AG04450 (cell line): ENCODE results near the gene MSI1. TPM values are rescaled to one million over a fixed set of nuclear protein-coding genes. Genes with fewer than 3 reads are reported as not detected.

Experiments
- CTCF ChIA-PET: fragments of 300-600, 350-600 bp; formaldehyde crosslinking; extraction: SDS; loops from one replicate; lab custom pipeline; 2022; ENCODE audit warnings: antibody characterized with exemption, inconsistent platforms; lab: Charles Lee
- POLR2A ChIA-PET: fragments of 350-600 bp; formaldehyde crosslinking; extraction: SDS; loops from one replicate; lab custom pipeline; 2021; ENCODE audit warnings: antibody characterized with exemption, inconsistent platforms; lab: Yijun Ruan, JAX
- DNase-seq: peaks from one replicate; pipeline ENCODE4 v3.0.0-alpha.2; 2011; ENCODE audit warnings: low read depth, low spot score
- H3K27ac ChIP-seq: one replicate; pipeline ENCODE4 v1.5.1; 2012; ENCODE audit warnings: low read depth, low read length, control low read depth
- H3K27me3 ChIP-seq: one replicate; pipeline ENCODE4 v1.6.0; 2012; ENCODE audit warnings: low read length; ENCODE audit not compliant: control insufficient read depth, insufficient read depth
- H3K4me3 ChIP-seq: 2 replicates; pipeline ENCODE4 v1.5.1; 2011; ENCODE audit warnings: mild to moderate bottlenecking, low read depth, low read length, control low read depth
- H3K9me3 ChIP-seq: 2 replicates; pipeline ENCODE4 v1.5.1; 2012; ENCODE audit warnings: low read length; ENCODE audit not compliant: control insufficient read depth, insufficient read depth
- polyA plus RNA-seq: library from polyadenylated mRNA; depleted of rRNA; stranded (reverse); fragments of >200 nt; gene quantifications from 2 replicates; pipeline ENCODE4 v1.2.3, GENCODE V29; 2011
- TF ChIP-seq, protein P1 (sequence below): IDR thresholded peaks from 2 replicates; pipeline ENCODE4 v1.5.1; 2011; ENCODE audit warnings: low read depth, low read length, control low read depth, inconsistent platforms

MSI1 gene
- polyA plus RNA-seq, 1 experiment, result not detected

DNA sequence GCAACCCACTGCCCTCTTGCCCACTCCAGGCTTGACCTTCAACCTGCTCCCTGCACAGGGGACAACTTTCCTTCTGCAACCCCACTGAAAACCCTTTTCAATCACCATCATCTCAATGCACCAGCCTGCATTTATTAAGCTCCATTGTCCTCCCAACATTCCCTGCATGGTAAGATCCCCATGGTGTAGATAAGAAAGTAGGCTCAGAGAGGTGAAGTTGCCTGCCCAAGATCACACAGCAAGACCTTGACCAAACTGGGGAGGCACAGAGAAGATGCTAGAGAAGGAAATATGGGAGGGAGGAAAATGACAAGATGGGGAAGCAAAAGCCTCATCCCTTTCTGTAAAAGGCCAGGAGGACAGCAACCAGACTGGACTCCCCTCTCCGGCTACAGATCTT lies 9.8 kb downstream of the MSI1 start:
- TF ChIP-seq, protein P1, sequence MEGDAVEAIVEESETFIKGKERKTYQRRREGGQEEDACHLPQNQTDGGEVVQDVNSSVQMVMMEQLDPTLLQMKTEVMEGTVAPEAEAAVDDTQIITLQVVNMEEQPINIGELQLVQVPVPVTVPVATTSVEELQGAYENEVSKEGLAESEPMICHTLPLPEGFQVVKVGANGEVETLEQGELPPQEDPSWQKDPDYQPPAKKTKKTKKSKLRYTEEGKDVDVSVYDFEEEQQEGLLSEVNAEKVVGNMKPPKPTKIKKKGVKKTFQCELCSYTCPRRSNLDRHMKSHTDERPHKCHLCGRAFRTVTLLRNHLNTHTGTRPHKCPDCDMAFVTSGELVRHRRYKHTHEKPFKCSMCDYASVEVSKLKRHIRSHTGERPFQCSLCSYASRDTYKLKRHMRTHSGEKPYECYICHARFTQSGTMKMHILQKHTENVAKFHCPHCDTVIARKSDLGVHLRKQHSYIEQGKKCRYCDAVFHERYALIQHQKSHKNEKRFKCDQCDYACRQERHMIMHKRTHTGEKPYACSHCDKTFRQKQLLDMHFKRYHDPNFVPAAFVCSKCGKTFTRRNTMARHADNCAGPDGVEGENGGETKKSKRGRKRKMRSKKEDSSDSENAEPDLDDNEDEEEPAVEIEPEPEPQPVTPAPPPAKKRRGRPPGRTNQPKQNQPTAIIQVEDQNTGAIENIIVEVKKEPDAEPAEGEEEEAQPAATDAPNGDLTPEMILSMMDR, result no peak
- ChIA-PET POLR2A (no interaction called here), CTCF (no interaction called here)
- DNase-seq, result no peak
- peaks cover 48% of the 10 kb centered on the region for H3K27me3 ChIP-seq
- H3K4me3 ChIP-seq, result no peak overlapping the region
- H3K27ac ChIP-seq, result no peak overlapping the region
- no peaks in the 10 kb centered on the region; the same call in 1 of the 2 replicates for H3K9me3 ChIP-seq

DNA sequence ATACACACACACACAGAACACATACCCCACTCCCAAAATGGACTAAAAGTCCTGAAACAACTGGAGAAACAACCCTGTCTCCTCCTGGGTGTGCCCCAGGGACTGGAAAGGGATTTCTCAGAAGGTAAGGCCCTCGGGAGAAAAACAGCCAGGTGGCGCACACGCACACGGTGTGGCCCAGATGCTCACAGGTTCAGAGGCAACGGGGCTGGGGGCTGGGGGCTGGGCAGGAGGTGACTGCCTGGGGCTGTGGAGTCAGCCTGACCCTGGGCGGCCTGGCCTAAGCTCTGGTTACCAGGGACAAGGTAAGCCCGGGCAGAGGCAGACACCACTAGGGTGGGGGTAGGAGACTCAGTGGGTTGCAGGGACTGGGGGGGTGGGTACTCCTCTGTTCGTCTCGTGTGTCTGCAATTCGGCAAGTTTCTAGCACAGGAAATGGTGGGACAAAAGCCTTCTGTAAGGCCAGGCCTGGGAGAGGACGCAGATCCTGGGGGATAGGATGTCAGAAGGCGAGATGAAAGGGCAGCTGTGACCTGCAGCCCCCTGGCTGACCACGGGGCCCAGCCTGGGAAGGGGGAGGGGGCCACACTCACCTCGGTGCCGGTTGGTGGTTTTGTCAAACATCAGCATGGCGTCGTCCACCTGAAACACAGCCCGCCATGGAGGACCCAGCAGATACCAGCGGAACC lies 10.4 kb downstream of the MSI1 start:
- CTCF ChIA-PET, result interaction anchor here (6.7 kb wide), 1 partner anchor 72 kb away, joined by 82 read pairs; no protein-coding TSS in a partner anchor
- POLR2A ChIA-PET, result no interaction called here
- no peak overlapping the region for H3K27ac ChIP-seq
- DNase-seq, result no peak
- TF ChIP-seq, protein P1, result no peak
- peaks cover 42% of the 10 kb centered on the region for H3K27me3 ChIP-seq
- H3K4me3 ChIP-seq, result no peak overlapping the region
- no peaks in the 10 kb centered on the region; the same call in 1 of the 2 replicates for H3K9me3 ChIP-seq

DNA sequence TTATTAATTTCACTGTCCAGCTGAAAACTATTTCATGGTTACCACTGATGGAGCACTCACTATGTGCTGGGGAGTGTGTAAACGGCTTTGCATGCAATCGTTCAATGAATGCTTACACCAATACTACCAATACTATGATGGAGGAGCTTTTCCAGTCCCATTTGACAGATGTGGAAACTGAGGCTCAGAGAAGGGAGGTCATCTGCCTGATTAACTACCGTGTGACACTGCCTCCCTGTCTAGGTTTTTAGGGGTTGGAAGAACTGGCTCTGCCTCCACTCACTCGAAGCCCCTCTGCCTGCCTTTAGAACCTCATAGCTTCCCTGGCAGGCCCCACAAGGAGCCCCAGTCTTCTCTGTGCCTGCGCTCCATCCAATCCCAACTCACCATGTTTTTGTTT lies 11.9 kb downstream of the MSI1 start:
- ChIA-PET CTCF (interaction anchor here (0.6 to 6.7 kb wide), 13 partner anchors 10 to 615 kb away, joined by 3 to 82 read pairs (median 3); no protein-coding TSS in a partner anchor), POLR2A (interaction anchor here (0.6 kb wide), 1 partner anchor 28 kb away, joined by 6 read pairs; no protein-coding TSS in a partner anchor)
- Histone ChIP-seq H3K27me3 (peaks cover 28% of the 10 kb centered on the region), H3K27ac (no peak overlapping the region), H3K9me3 (no peaks in the 10 kb centered on the region; the same call in 1 of the 2 replicates), H3K4me3 (no peak overlapping the region)
- TF ChIP-seq, protein P1, result no peak
- DNase-seq, result no peak

DNA sequence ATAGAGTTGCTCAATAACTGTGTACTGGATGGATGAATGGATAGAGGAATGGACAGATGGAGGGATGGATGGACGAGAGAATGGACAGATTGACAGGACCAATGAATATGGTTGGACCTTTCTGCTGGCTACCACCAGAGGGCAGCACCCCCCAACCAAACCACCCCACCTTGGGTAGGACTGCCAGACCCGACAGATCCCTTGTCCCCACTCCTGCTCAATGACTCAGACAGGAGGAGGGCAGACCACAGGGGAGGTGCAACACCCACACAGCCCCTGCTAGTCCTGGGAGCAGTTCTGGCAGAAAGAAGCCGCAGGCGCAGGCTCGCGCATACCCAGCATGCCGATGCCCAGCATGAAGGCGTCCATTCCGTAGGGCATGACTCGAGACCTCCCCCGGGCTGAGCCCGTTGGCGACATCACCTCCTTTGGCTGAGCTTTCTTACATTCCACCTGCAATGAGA lies 12.4 kb downstream of the MSI1 start:
- H3K27ac ChIP-seq, result no peak overlapping the region
- ChIA-PET CTCF (interaction anchor here (0.6 to 6.7 kb wide), 11 partner anchors 10 to 615 kb away, joined by 3 to 82 read pairs (median 3); no protein-coding TSS in a partner anchor), POLR2A (interaction anchor here (0.6 kb wide), 1 partner anchor 28 kb away, joined by 6 read pairs; no protein-coding TSS in a partner anchor)
- peaks cover 23% of the 10 kb centered on the region for H3K27me3 ChIP-seq
- no peaks in the 10 kb centered on the region; the same call in 1 of the 2 replicates for H3K9me3 ChIP-seq
- peak; percentile 41 for DNase-seq
- TF ChIP-seq, protein P1, result peak; percentile 88
- H3K4me3 ChIP-seq, result no peak overlapping the region
